HG03457 (cell line): Measurements from ENCODE around the gene GALC.
"Not testable (repeated sequence)": the region's sequence is repeated elsewhere in the genome, so short reads cannot be mapped to it uniquely, and the experiment has no call there.

Experiments
- ATAC-seq: cut with Tn5 transposase; IDR thresholded peaks from one replicate; pipeline ENCODE4 v1.9.1; 2021; ENCODE audit warnings: moderate number of reproducible peaks; ENCODE audit not compliant: unreplicated experiment

GALC gene

GRCh38 chr14:87992718-87993628, at the start of gene GALC:
TSS of gene GALC (minus strand) at chr14:87993182. CDS start at chr14:87993164, 18 bp downstream.
- peak; percentile 86 for ATAC-seq

- ATAC-seq, result no peak
Observed at GRCh38 chr14:88040146-88040545, 47.2 kb upstream of the GALC start.

GRCh38 chr14:88039197-88039596, 46.2 kb upstream of the GALC start:
- ATAC-seq, result no peak

- ATAC-seq, result no peak
Observed at GRCh38 chr14:88037325-88037724, 44.3 kb upstream of the GALC start.

GRCh38 chr14:88036422-88036821, 43.4 kb upstream of the GALC start:
- no peak for ATAC-seq

GRCh38 chr14:88034076-88034475, 41.1 kb upstream of the GALC start:
- ATAC-seq, result no peak

- ATAC-seq, result no peak
Observed at GRCh38 chr14:88032373-88032772, 39.4 kb upstream of the GALC start.

GRCh38 chr14:88030892-88031291, 37.9 kb upstream of the GALC start:
- no peak for ATAC-seq

- no peak for ATAC-seq
Observed at GRCh38 chr14:88030079-88030478, 37.1 kb upstream of the GALC start.

- no peak for ATAC-seq
Observed at GRCh38 chr14:88029500-88029899, 36.5 kb upstream of the GALC start.

GRCh38 chr14:88026890-88027289, 33.9 kb upstream of the GALC start:
- ATAC-seq, result no peak

GRCh38 chr14:88025313-88025712, 32.3 kb upstream of the GALC start:
- no peak for ATAC-seq

- ATAC-seq, result not testable (repeated sequence)
Observed at GRCh38 chr14:88024252-88025086, 31.5 kb upstream of the GALC start.

- no peak for ATAC-seq
Observed at GRCh38 chr14:88023658-88024187, 30.7 kb upstream of the GALC start.

- no peak for ATAC-seq
Observed at GRCh38 chr14:88017535-88017934, 24.6 kb upstream of the GALC start.

- no peak for ATAC-seq
Observed at GRCh38 chr14:88016768-88017167, 23.8 kb upstream of the GALC start.

- ATAC-seq, result peak; percentile 77
Observed at GRCh38 chr14:88013750-88014349, 20.9 kb upstream of the GALC start.

GRCh38 chr14:88012495-88012894, 19.5 kb upstream of the GALC start:
- no peak for ATAC-seq

GRCh38 chr14:88010331-88010730, 17.3 kb upstream of the GALC start:
- ATAC-seq, result no peak

- no peak for ATAC-seq
Observed at GRCh38 chr14:88009486-88009885, 16.5 kb upstream of the GALC start.
